DOHH2 (cell line): ENCODE results near the gene IL1RL2.

Experiments
- H3F3A ChIP-seq: fragments of 200-600 bp; sonication (generic), shearing (Covaris generic); 2 replicates; pipeline ENCODE4 v1.6.0; 2016; ENCODE audit warnings: antibody characterized with exemption, mild to moderate bottlenecking; ENCODE audit not compliant: control insufficient read depth, insufficient read depth
- H3K27ac ChIP-seq: fragments of 200-600 bp; sonication (generic); 2 replicates; pipeline ENCODE4 v1.5.1; 2014; ENCODE audit warnings: low read depth, mild to moderate bottlenecking, low read length, moderate library complexity
- H3K27me3 ChIP-seq: fragments of 200-600 bp; sonication (generic); 2 replicates; pipeline ENCODE4 v1.6.1; 2014; ENCODE audit warnings: mild to moderate bottlenecking, low read length, mixed read lengths; ENCODE audit not compliant: control insufficient read depth
- H3K36me3 ChIP-seq: fragments of 200-600 bp; sonication (generic); 2 replicates; pipeline ENCODE4 v1.6.1; 2014; ENCODE audit warnings: mild to moderate bottlenecking, low read length, moderate library complexity, mixed read lengths; ENCODE audit not compliant: control insufficient read depth
- H3K4me1 ChIP-seq: fragments of 200-600 bp; sonication (generic); 2 replicates; pipeline ENCODE4 v1.6.1; 2014; ENCODE audit warnings: mild to moderate bottlenecking, low read length, mixed read lengths; ENCODE audit not compliant: control insufficient read depth
- H3K4me2 ChIP-seq: fragments of 200-600 bp; sonication (generic); 2 replicates; pipeline ENCODE4 v1.6.0; 2014; ENCODE audit warnings: mild to moderate bottlenecking, low read length, moderate library complexity
- H3K4me3 ChIP-seq: fragments of 200-600 bp; sonication (generic); 2 replicates; pipeline ENCODE4 v1.5.1; 2014; ENCODE audit warnings: mild to moderate bottlenecking, low read length, mixed read lengths
- H3K79me2 ChIP-seq: fragments of 200-600 bp; sonication (generic); 2 replicates; pipeline ENCODE4 v1.6.1; 2014; ENCODE audit warnings: mild to moderate bottlenecking, low read length, mixed read lengths; ENCODE audit not compliant: control insufficient read depth
- H3K9me2 ChIP-seq: fragments of 200-600 bp; sonication (generic); replicated peaks from 2 replicates; pipeline ENCODE4 v1.6.1; 2014; ENCODE audit warnings: mild to moderate bottlenecking, low read length, mixed read lengths; ENCODE audit not compliant: control insufficient read depth
- H3K9me3 ChIP-seq: fragments of 200-600 bp; sonication (generic); 2 replicates; pipeline ENCODE4 v1.6.1; 2014; ENCODE audit warnings: antibody characterized with exemption, low read length, mixed read lengths; ENCODE audit not compliant: control insufficient read depth, insufficient read depth
- H4K20me1 ChIP-seq: fragments of 200-600 bp; sonication (generic); 2 replicates; pipeline ENCODE4 v1.6.0; 2014; ENCODE audit warnings: low read depth, mild to moderate bottlenecking, antibody characterized with exemption, low read length, moderate library complexity; ENCODE audit not compliant: control insufficient read depth, insufficient read depth
- CTCF ChIP-seq: fragments of 200-600 bp; sonication (generic); IDR thresholded peaks from one replicate; pipeline ENCODE4 v1.5.1; 2014; ENCODE audit warnings: antibody characterized with exemption, mild to moderate bottlenecking, low read depth, low read length; ENCODE audit not compliant: poor library complexity, severe bottlenecking
- EZH2phosphoT487 ChIP-seq: fragments of 200-600 bp; sonication (generic); IDR thresholded peaks from 2 replicates; pipeline ENCODE4 v1.6.1; 2017; ENCODE audit warnings: borderline replicate concordance, mild to moderate bottlenecking, antibody characterized with exemption, low read length, moderate library complexity, mixed read lengths

Gene IL1RL2

GRCh38 chr2:102144128-102144527, 42.7 kb upstream of the IL1RL2 start:
- TF ChIP-seq EZH2phosphoT487 (no peak), CTCF (no peak)
- no peaks in the 10 kb centered on the region for H3K4me1 ChIP-seq
- H3K27me3 ChIP-seq: no peaks in the 10 kb centered on the region

GRCh38 chr2:102145107-102145506, 41.7 kb upstream of the IL1RL2 start:
- no peaks in the 10 kb centered on the region for H3K36me3 ChIP-seq
- H3K27ac ChIP-seq: no peak overlapping the region
- no peaks in the 10 kb centered on the region; the same call in 1 of the 2 replicates for H3K9me3 ChIP-seq
- no peak overlapping the region for H3K4me2 ChIP-seq
- H3K4me3 ChIP-seq: no peak overlapping the region
- TF ChIP-seq EZH2phosphoT487: no peak
- no peak for TF ChIP-seq CTCF
- H3K27me3 ChIP-seq: no peaks in the 10 kb centered on the region
- no peaks in the 10 kb centered on the region for H4K20me1 ChIP-seq
- no peaks in the 10 kb centered on the region for H3K4me1 ChIP-seq
- H3K79me2 ChIP-seq: no peaks in the 10 kb centered on the region
- no peaks in the 10 kb centered on the region for H3K9me2 ChIP-seq
- no peaks in the 10 kb centered on the region for H3F3A ChIP-seq

More at GRCh38 chr2:102144128-102144527, 42.7 kb upstream of the IL1RL2 start:
- Histone ChIP-seq H4K20me1 (no peaks in the 10 kb centered on the region), H3K4me3 (no peak overlapping the region), H3K27ac (no peak overlapping the region), H3K36me3 (no peaks in the 10 kb centered on the region), H3K4me2 (no peak overlapping the region), H3K79me2 (no peaks in the 10 kb centered on the region), H3F3A (no peaks in the 10 kb centered on the region), H3K9me2 (no peaks in the 10 kb centered on the region), H3K9me3 (no peaks in the 10 kb centered on the region; the same call in 1 of the 2 replicates)

- Histone ChIP-seq H3K9me3 (no peaks in the 10 kb centered on the region; the same call in 1 of the 2 replicates), H3K9me2 (no peaks in the 10 kb centered on the region), H3K4me2 (no peak overlapping the region), H3K4me3 (no peak overlapping the region), H3K36me3 (no peaks in the 10 kb centered on the region), H3K27ac (no peak overlapping the region), H3K4me1 (no peaks in the 10 kb centered on the region), H4K20me1 (no peaks in the 10 kb centered on the region), H3K79me2 (no peaks in the 10 kb centered on the region), H3F3A (no peaks in the 10 kb centered on the region), H3K27me3 (no peaks in the 10 kb centered on the region)
- TF ChIP-seq CTCF: no peak
- TF ChIP-seq EZH2phosphoT487: no peak
Measured at GRCh38 chr2:102145934-102146333, 40.9 kb upstream of the IL1RL2 start.

GRCh38 chr2:102147935-102148334, 38.9 kb upstream of the IL1RL2 start:
- Histone ChIP-seq H3F3A (no peaks in the 10 kb centered on the region), H4K20me1 (no peaks in the 10 kb centered on the region), H3K79me2 (no peaks in the 10 kb centered on the region)

More at GRCh38 chr2:102147935-102148334, 38.9 kb upstream of the IL1RL2 start:
- TF ChIP-seq CTCF (no peak), EZH2phosphoT487 (no peak)
- Histone ChIP-seq H3K27ac (no peak overlapping the region), H3K4me1 (no peaks in the 10 kb centered on the region), H3K27me3 (no peaks in the 10 kb centered on the region), H3K4me3 (no peak overlapping the region), H3K36me3 (no peaks in the 10 kb centered on the region), H3K4me2 (no peak overlapping the region), H3K9me2 (no peaks in the 10 kb centered on the region), H3K9me3 (no peaks in the 10 kb centered on the region; the same call in 1 of the 2 replicates)
